Stimulated activated CD4-positive, alpha-beta T cell treated with anti-CD3 and anti-CD28 coated beads, TNF-alpha, amount 100 ng/mL, for 4 hours (primary cell): ENCODE measurements around the gene PPP5C.
"Not testable (repeated sequence)": the region's sequence is repeated elsewhere in the genome, so short reads cannot be mapped to it uniquely, and the experiment has no call there.

Experiments used
- DNase-seq, 3 experiments: peaks; one replicate each; pipeline ENCODE4 v3.0.0-alpha.2; 2020; ENCODE audit warnings: low read depth in 3 of 3

PPP5C gene

GRCh38 chr19:46407856-46408663 is 61.2 kb downstream of the PPP5C start:
- no peak for DNase-seq

GRCh38 chr19:46408664-46409039 is 61.8 kb downstream of the PPP5C start:
- no peak for DNase-seq

GRCh38 chr19:46409191-46409590 is 62.3 kb downstream of the PPP5C start:
- DNase-seq, result no peak

DNA sequence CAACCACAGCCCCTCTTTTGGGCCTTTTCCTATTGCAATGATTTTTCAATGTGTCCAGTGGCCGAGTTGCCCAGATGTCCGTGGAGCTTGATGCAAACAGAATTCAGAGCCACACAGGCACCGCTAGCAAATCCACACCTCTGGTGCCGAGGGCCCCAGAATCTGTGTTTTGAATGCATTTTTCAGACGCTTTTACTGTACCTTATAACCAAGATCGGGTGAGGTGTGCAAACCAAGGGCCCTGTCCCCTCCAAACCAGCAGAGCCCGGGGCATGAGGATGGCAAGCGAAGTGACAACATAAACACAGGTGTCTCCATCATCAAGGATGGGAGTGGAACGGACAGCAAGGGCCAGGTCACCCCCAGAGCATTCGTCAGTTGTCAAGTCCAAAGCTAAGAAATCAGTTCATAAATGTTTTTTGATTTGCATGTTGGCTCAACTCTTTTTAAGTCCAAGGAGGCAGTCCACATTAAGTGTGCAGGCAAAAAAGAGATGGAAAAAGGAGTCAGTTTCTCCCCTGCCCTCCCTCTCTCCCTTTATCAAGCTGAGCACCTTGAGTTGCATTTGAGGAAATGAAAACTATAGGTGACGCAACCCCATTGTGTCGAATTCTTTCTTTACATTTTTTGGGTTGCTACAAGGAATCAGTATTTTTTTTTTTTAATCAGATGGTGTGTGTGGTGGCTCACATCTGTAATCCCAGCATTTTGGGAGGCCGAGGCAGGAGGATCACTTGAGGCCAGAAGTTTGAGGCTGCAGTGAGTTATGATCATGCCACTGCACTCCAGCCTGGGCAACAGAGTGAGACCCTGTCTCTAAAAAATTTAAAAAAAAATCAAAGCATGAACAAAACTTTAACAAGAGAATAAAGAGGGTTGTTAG is 63.6 kb downstream of the PPP5C start:
- no peak for DNase-seq

DNA sequence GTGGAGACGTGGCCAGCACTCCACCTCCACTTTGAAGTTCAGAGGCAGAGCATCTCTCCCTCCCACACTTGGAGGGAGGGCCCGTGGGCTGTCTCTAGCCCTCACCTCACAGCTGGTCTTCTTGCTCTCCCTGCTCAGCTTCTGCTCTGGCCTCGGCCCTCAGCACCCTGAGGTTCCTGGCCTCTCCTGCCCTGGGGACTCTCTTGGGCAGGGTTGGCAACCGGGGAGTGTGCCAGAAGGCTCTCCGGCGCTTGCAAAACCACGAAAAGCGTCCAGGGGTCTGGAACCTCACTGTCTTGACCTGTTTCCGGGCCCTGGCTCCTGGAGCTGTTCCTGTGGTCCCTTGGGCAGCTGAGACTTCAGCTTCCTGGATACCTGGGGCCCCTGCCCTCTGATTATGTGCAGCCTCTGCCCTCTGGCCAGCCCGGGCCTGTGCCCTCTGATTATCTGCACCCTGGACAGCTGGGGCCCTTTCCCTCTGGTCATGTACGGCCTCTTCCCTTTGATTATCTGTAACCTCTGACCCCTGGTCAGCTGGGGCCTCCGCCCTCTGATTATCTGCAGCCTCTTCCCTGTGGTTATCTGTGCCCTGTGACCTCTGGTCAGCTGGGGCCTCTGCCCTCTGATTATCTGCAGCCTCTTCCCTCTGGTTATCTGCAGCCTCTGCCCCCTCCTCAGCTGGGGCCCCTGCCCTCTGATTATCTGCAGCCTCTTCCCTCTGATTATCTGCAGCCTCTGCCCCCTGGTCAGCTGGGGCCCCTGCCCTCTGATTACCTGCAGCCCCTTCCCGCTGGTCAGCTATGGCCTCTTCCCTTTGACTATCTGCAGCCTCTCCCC is 64.4 kb downstream of the PPP5C start:
- DNase-seq, result no peak

DNA sequence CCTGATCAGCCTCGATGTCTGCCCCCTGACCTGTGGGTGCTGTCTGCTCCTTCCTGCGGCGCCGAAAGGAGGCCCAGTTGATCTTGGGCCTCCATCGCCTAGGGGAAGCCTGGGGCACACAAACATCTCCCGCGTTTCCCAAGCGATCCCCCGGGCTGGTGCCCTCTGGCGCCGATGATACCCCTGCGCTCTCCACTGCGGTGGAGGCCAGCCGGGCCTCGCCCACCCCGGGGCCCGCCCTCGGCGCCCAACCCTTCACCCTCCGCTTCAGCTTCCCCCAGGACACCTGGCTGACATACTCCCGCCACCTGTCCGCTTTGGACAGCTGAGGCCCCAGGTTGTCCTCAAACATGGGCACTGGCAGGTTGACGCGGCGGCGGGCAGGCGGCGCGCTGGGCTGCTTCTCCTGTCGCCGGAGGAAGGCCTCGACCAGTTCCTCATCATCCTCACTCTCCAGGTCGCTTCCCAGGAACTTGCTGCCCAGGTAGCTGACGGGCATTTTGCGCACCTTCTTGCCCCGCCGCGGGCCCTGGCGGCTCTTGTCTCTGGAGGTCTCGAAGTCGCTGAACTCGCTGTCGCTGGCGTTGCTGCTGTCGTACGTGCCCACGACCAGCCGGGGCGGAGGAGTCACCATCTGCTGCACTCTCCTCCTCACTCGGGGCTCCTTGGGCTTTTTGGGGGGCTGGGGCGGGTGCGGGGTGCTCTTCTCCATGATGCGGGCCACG is 65.2 kb downstream of the PPP5C start:
- DNase-seq, result no peak

- DNase-seq, result no peak
Observed at GRCh38 chr19:46412650-46413261, 65.9 kb downstream of the PPP5C start.

DNA sequence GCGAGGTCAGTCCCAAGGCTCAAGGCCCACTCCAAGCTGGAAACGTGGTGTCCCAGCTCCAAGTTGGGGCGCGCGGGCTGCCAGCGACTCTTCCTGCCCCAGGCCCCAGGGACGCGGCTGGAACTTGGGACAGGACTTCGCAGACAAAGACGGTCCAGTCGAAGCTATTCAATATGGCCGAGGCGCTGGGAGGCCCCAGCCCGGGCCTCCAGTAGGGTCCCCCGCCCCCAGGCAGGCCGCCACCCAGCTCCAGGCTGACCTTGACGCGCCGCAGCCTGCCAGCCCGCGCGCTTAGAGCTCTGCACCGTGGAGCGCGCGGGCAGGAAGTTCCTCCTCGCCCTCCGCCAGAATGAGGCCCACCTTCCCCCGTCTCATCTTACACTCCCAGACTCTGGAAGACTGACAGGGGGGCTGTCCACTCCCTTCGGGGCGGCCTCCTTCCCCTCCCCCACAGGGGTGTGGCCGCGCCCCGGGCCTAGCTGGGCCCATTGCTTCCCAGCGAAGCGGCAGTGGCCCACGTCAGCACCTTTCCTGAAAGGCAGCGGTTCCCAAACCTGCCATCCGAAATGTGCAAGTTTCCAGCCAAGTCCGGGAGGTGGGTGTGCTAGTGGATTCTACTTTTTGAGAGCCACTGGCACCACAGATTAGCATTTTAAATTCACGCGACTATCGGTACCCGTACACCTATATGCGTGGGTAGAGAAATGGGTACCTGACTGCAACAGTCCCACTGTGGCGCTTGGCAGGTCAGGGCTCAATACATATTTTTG is 66.6 kb downstream of the PPP5C start, which contains the start of gene CCDC8:
CCDC8 (minus strand) TSS at position 303 of the 770 bp plus-strand sequence. CDS start 754 bp downstream, outside the sequence.
- no peak for DNase-seq

DNA sequence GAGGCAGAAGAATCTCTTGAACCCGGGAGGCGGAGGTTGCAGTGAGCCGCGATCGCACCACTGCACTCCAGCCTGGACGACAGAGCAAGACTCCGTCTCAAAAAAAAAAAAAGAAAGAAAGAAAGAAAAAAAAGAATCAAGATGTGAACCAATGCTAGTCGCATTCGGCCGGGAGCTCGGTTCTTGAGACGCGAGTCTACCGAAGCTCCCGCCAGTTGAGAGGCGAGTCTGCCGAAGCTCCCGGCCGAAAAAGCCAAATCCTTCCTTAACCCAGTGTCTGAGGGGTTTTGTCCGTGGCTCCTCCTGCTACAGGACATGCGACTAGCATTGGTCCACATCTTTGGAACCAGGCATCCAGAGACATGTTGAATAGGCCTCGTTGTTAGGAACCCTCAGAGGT is 68.0 kb downstream of the PPP5C start:
- DNase-seq, result not testable (repeated sequence)

- not testable (repeated sequence) for DNase-seq
Observed at GRCh38 chr19:46415804-46416709, 69.2 kb downstream of the PPP5C start.

- no peak for DNase-seq
Observed at GRCh38 chr19:46420056-46420455, 73.2 kb downstream of the PPP5C start.

DNA sequence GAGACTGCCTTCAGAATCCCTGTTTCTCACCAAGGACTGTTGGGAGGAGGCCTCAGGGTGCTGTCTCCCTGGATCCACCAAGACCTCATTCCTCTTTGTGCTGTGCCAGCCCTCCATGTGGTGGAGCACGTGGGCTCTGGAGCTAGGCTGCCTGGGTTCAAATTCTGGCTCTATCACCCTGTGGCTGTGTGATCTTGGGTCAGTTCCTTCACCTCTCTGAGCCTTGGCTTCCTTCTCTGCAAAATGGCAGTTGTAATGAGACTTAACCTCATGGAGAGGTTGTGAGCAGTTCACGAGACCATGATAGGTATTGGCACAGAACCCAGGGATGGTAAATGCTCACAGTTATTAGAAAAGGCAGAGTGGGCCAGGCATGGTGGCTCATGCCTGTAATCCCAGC is 75.5 kb downstream of the PPP5C start:
- DNase-seq, result no peak

DNA sequence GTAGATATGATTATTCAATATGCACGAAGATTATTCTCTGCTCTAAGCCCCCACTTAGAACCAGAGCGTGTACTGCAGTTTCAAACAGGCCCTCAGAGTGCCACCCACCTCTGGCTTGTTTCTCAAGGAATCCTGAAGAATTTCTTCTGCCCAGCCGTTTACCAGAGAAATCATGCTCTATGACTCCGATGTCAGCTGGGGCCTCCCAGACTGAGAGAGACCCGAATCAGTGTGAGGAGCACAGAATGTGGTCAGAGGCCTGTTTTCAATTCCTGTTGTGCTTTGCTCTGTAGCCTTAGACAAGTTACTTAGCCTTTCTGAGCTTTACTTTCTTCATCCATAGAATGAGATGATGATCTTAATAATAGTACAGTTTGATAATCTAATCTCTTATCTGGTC is 76.3 kb downstream of the PPP5C start:
- no peak for DNase-seq

GRCh38 chr19:46426035-46426505 is 79.2 kb downstream of the PPP5C start:
- DNase-seq, result no peak

GRCh38 chr19:46426506-46427162 is 79.7 kb downstream of the PPP5C start:
- DNase-seq, result no peak

- DNase-seq, result no peak
Observed at GRCh38 chr19:46427518-46428045, 80.7 kb downstream of the PPP5C start.

GRCh38 chr19:46428239-46429135 is 81.6 kb downstream of the PPP5C start, which contains the start of gene PNMA8C:
PNMA8C (minus strand) TSS chr19:46428936; CDS start chr19:46428359, 577 bp downstream.
- DNase-seq, result no peak
